ENCODE data around the gene UMOD. TPM values are rescaled to one million over a fixed set of nuclear protein-coding genes. Genes with fewer than 3 reads are reported as not detected.

Gene UMOD
- total RNA-seq, 4 donors from 2014 or later: not detected

DNA sequence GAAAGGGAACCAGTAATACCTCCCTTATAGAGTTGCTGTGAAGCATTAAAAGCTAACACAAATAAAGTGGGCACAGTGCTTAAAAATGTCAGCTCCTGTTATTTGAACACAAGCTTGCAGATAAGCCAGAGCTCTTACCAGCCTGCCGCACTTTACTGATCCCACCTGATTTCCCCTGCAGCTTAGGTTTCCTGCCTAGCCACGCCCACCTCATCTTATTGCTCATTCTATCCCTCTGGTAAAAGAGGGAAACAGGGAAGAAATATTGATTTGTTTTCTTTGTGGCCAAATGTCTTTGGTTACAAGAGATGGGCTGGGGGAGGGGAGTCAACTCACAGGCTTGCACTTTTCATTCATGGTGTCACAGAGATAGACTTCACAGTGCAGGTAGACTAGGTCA lies 15.6 kb downstream of the UMOD start:
- no peak for TF ChIP-seq POLR2A (IDR thresholded peaks at IDR 0.05)
- TF ChIP-seq, protein P1, sequence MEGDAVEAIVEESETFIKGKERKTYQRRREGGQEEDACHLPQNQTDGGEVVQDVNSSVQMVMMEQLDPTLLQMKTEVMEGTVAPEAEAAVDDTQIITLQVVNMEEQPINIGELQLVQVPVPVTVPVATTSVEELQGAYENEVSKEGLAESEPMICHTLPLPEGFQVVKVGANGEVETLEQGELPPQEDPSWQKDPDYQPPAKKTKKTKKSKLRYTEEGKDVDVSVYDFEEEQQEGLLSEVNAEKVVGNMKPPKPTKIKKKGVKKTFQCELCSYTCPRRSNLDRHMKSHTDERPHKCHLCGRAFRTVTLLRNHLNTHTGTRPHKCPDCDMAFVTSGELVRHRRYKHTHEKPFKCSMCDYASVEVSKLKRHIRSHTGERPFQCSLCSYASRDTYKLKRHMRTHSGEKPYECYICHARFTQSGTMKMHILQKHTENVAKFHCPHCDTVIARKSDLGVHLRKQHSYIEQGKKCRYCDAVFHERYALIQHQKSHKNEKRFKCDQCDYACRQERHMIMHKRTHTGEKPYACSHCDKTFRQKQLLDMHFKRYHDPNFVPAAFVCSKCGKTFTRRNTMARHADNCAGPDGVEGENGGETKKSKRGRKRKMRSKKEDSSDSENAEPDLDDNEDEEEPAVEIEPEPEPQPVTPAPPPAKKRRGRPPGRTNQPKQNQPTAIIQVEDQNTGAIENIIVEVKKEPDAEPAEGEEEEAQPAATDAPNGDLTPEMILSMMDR (IDR thresholded peaks at IDR 0.05): no peak
- Histone ChIP-seq H3K27me3 (no peaks in the 10 kb centered on the region), H3K27ac (no peak overlapping the region), H3K4me3 (replicated peaks in 1 of 3) (no peak overlapping the region), H3K4me1 (no peaks in the 10 kb centered on the region), H3K36me3 (no peaks in the 10 kb centered on the region), H3K9me3 (no peaks in the 10 kb centered on the region)
- WGBS, 2 donors: 46 to 56% methylated on average over 2 of the region's 2 CpGs
- no peak for DNase-seq
- intact Hi-C loops (cut with DNase I): no loop called here

GRCh38 chr16:20334396-20334795 lies 18.1 kb downstream of the UMOD start:
- H3K27ac ChIP-seq: no peak overlapping the region
- no peaks in the 10 kb centered on the region for H3K4me1 ChIP-seq
- no peaks in the 10 kb centered on the region for H3K36me3 ChIP-seq
- intact Hi-C loops (cut with DNase I): no loop called here
- H3K9me3 ChIP-seq: no peaks in the 10 kb centered on the region
- no peaks in the 10 kb centered on the region for H3K27me3 ChIP-seq
- TF ChIP-seq, protein P1 (IDR thresholded peaks at IDR 0.05): no peak
- no peak for TF ChIP-seq POLR2A (IDR thresholded peaks at IDR 0.05)
- no peak for DNase-seq
- 79 to 100% methylated on average over 1 of the region's 1 CpG for WGBS, 2 donors
- H3K4me3 ChIP-seq (replicated peaks in 1 of 3): no peak overlapping the region

DNA sequence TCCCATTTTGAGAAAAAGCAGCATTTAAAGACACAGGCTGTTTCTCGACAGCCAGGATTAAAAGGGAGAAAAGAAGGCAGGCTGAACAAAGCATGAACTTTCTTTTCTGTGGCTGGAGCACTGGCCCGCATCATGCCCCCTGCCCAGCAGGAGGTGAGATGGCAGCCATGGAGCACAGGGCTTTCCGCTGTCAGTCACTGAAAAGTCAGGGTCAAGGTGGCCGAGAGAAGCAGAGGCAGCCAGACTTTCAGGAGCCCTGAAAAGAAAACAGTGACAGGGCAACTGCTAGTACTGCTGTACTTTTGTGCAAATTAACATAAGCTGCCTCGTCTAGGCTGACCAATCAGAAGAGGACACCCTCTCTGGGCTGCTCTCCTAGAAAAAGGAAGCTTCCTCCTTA lies 19.4 kb downstream of the UMOD start:
- Histone ChIP-seq H3K4me1 (no peaks in the 10 kb centered on the region), H3K4me3 (replicated peaks in 1 of 3) (no peak overlapping the region), H3K27me3 (no peaks in the 10 kb centered on the region), H3K9me3 (no peaks in the 10 kb centered on the region), H3K36me3 (no peaks in the 10 kb centered on the region), H3K27ac (no peak overlapping the region)
- intact Hi-C loops (cut with DNase I): no loop called here
- DNase-seq: no peak
- no peak for TF ChIP-seq POLR2A (IDR thresholded peaks at IDR 0.05)
- TF ChIP-seq, protein P1 (IDR thresholded peaks at IDR 0.05): no peak
- 50 to 52% methylated on average over 5 of the region's 5 CpGs for WGBS, 2 donors

- Histone ChIP-seq H3K4me1 (no peaks in the 10 kb centered on the region), H3K9me3 (no peaks in the 10 kb centered on the region), H3K36me3 (no peaks in the 10 kb centered on the region), H3K27ac (no peak overlapping the region), H3K27me3 (no peaks in the 10 kb centered on the region), H3K4me3 (replicated peaks in 1 of 3) (no peak overlapping the region)
- intact Hi-C loops (cut with DNase I): no loop called here
- no peak for DNase-seq
- 84 to 85% methylated on average over 8 of the region's 8 CpGs for WGBS, 2 donors
- no peak for TF ChIP-seq POLR2A (IDR thresholded peaks at IDR 0.05)
- TF ChIP-seq, protein P1 (IDR thresholded peaks at IDR 0.05): no peak
Observed at GRCh38 chr16:20332411-20332810, 20.1 kb downstream of the UMOD start.

DNA sequence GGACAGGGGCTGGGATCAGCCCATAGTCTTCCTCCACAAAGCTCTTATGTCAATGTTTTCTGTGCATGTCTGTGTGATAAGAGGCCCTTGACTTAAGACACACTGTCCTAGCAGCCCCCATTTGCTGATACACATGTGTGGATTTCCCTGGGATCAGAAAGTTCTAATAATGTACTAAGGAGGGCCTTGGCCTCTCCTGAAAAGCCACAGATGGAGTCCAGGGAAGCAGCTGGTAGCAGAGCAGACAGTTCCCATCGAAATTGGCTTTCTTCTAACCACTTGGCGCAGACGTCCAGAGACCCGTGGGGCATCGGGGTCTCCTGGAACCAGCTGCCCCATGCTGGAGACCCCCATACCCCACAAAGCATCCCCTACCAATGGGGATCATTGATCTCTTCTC lies 20.9 kb downstream of the UMOD start:
- H3K27me3 ChIP-seq: no peaks in the 10 kb centered on the region
- WGBS, 2 donors: 79 to 88% methylated on average over 5 of the region's 5 CpGs
- H3K9me3 ChIP-seq: no peaks in the 10 kb centered on the region
- TF ChIP-seq, protein P1 (IDR thresholded peaks at IDR 0.05): no peak
- no peak for TF ChIP-seq POLR2A (IDR thresholded peaks at IDR 0.05)
- H3K4me1 ChIP-seq: no peaks in the 10 kb centered on the region
- intact Hi-C loops (cut with DNase I): no loop called here
- H3K4me3 ChIP-seq (replicated peaks in 1 of 3): no peak overlapping the region
- H3K27ac ChIP-seq: no peak overlapping the region
- DNase-seq: no peak
- no peaks in the 10 kb centered on the region for H3K36me3 ChIP-seq

Data from thyroid gland (tissue), 4 donors.